ENCODE data around the gene GMDS. TPM values are rescaled to one million over a fixed set of nuclear protein-coding genes. Genes with fewer than 3 reads are reported as not detected.

Gene GMDS
- total and polyA plus RNA-seq, 2 of the 13 experiments (the other 11 are each of a cell fraction or from before 2014, with no cell fraction given) = 64.4 to 112 TPM

DNA sequence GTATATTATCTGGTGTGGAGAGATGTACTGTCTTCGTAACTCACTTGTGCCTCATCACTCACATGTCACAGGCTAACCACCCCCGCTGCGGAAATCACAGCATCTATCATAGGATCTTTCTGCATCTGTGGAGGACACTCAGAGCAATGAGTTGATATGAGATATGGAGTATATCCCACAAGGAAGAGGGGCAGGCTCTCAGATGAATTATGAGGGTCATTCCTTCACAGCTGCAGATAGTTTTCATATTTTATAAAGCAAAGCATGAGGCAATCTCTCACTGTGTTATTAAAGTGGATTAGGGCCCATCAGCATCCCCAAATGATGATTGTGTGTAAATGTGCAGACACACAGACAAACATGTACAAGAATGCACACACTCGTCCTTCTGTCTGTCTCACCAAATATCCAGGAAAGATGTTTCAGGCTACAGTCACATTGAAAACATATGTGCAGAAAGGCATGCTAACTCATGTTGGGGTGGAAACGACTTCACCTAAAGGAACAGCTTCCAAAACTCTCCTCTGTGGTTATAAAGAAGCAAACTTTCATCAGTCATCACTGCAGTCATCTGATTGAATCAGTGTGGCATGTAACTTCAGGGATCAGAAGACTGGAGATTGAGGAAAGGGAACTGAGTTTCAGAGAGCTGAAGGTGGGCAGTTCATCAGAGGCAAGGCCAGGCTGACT is 471.0 kb downstream of the GMDS start:
- ChIA-PET POLR2A (no interaction called here), CTCF (ENCODE audit: low intra/inter-chr PET ratio, low total read pairs) (no interaction called here)
- Histone ChIP-seq H3K9ac (ENCODE audit: insufficient read depth, low read depth, low read length) (no peak overlapping the region), H3K4me2 (ENCODE audit: low read depth, low read length) (no peak overlapping the region), H3K27ac (ENCODE audit: extremely low read length, insufficient read depth, low read length) (no peak overlapping the region), H2AFZ (ENCODE audit: low read length) (no peak overlapping the region), H3K79me2 (ENCODE audit: insufficient read depth, low read length) (no peaks in the 10 kb centered on the region), H3K4me3 (replicated peaks in 1 of 3; ENCODE audit: insufficient read depth in 1 of 3, low read depth in 2 of 3, low read length in 3 of 3) (no peak overlapping the region), H3K27me3 (ENCODE audit: control insufficient read depth in 1 of 2, insufficient read depth in 2 of 2, low read length in 2 of 2) (no peaks in the 10 kb centered on the region), H3K9me3 (ENCODE audit: low read length) (no peaks in the 10 kb centered on the region), H3K36me3 (replicated peaks in 1 of 2; ENCODE audit: control insufficient read depth in 1 of 2, insufficient read depth in 2 of 2, low read length in 2 of 2) (peaks cover 5 to 49% of the 10 kb centered on the region in 2 experiments; a peak in 4 of 5 replicates), H3K4me1 (ENCODE audit: insufficient read depth, low read length) (peaks cover 28% of the 10 kb centered on the region), H4K20me1 (ENCODE audit: insufficient read depth, low read length) (no peaks in the 10 kb centered on the region)
- DNase-seq (ENCODE audit: low spot score) (no peak), FAIRE-seq (no peak), ATAC-seq (no peak)
- intact Hi-C loops (cut with micrococcal nuclease; ENCODE audit: unreplicated experiment) = no loop called here
- no TSS peak for BruUV-seq (replicated peaks)
- in situ Hi-C loops (cut with HindIII; ENCODE audit: extremely low pct_ligation_motif_present, low pct_unique_long_range_greater_than_20kb) = no loop called here
- TF ChIP-seq FOSL1 (CRISPR knock-in tag; IDR thresholded peaks at IDR 0.05; ENCODE audit: borderline replicate concordance) (no peak), TARDBP (CRISPR knock-in tag; IDR thresholded peaks at IDR 0.05) (no peak), BRD4 (CRISPR knock-in tag; IDR thresholded peaks at IDR 0.05) (no peak), NR2F1 (CRISPR knock-in tag; IDR thresholded peaks at IDR 0.05) (no peak), SMARCE1 (IDR thresholded peaks at IDR 0.05; ENCODE audit: borderline replicate concordance) (no peak), FLYWCH1 (CRISPR knock-in tag; IDR thresholded peaks at IDR 0.05) (no peak), ZNF746 (CRISPR knock-in tag; IDR thresholded peaks at IDR 0.05) (no peak)
- 96% methylated on average over 5 of the region's 5 CpGs for WGBS (ENCODE audit: low lambda C conversion rate)

DNA sequence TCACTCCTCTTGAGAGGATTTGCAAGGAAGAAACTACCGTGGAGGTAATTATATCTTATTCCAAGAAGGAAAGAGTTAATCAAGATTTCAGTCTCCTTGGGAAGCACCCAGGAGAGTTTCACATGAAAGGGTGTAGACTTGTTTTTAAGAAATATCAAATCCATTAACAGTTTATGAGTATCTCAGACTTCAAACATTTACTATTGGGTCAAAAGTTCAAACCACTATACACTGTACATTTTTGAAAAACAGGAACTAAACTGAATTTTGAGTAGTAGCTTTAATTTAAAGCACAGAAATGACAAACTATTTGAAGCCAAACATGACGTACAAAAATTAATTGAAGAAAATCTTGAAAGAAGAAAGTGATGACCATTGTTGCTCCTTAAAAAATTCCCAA is 471.7 kb downstream of the GMDS start:
- DNase-seq (ENCODE audit: low spot score) (no peak), FAIRE-seq (no peak)
- POLR2A ChIA-PET = no interaction called here
- TF ChIP-seq ZNF589 (CRISPR knock-in tag; conservative IDR thresholded peaks at IDR 0.05) = no peak
- no peak for TF ChIP-seq SMAD3 (CRISPR knock-in tag; IDR thresholded peaks at IDR 0.05)
- no peak for TF ChIP-seq ZNF317 (CRISPR knock-in tag; IDR thresholded peaks at IDR 0.05)
- no peak for TF ChIP-seq POLR2G (IDR thresholded peaks at IDR 0.05; ENCODE audit: low read depth, low read length)
- TF ChIP-seq, protein P1, sequence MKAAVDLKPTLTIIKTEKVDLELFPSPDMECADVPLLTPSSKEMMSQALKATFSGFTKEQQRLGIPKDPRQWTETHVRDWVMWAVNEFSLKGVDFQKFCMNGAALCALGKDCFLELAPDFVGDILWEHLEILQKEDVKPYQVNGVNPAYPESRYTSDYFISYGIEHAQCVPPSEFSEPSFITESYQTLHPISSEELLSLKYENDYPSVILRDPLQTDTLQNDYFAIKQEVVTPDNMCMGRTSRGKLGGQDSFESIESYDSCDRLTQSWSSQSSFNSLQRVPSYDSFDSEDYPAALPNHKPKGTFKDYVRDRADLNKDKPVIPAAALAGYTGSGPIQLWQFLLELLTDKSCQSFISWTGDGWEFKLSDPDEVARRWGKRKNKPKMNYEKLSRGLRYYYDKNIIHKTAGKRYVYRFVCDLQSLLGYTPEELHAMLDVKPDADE (CRISPR knock-in tag; IDR thresholded peaks at IDR 0.05) = no peak
- TF ChIP-seq KMT2B (CRISPR knock-in tag; IDR thresholded peaks at IDR 0.05) = no peak
- TF ChIP-seq ZNF660 (CRISPR knock-in tag; IDR thresholded peaks at IDR 0.05; ENCODE audit: borderline replicate concordance, low read depth) = no peak
- no peak for TF ChIP-seq RNF2 (conservative IDR thresholded peaks at IDR 0.05; ENCODE audit: low read depth)
- TF ChIP-seq SRSF1 (optimal IDR thresholded peaks at IDR 0.05; ENCODE audit: low read depth, low read length) = no peak
- TF ChIP-seq POLR2AphosphoS5 (IDR thresholded peaks at IDR 0.05; ENCODE audit: low read depth, low read length) = no peak
- TF ChIP-seq, protein P2, sequence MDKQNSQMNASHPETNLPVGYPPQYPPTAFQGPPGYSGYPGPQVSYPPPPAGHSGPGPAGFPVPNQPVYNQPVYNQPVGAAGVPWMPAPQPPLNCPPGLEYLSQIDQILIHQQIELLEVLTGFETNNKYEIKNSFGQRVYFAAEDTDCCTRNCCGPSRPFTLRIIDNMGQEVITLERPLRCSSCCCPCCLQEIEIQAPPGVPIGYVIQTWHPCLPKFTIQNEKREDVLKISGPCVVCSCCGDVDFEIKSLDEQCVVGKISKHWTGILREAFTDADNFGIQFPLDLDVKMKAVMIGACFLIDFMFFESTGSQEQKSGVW (CRISPR knock-in tag; IDR thresholded peaks at IDR 0.05; ENCODE audit: borderline replicate concordance) = no peak
- no peak for TF ChIP-seq CENPT (CRISPR knock-in tag; IDR thresholded peaks at IDR 0.05; ENCODE audit: low read depth)

More for the DNA sequence above, 471.7 kb downstream of the GMDS start:
- H3K36me3 ChIP-seq (replicated peaks in 1 of 2; ENCODE audit: control insufficient read depth in 1 of 2, insufficient read depth in 2 of 2, low read length in 2 of 2) = peaks cover 5 to 43% of the 10 kb centered on the region in 2 experiments; a peak in 4 of 5 replicates
- no peak overlapping the region for H3K4me3 ChIP-seq (replicated peaks in 1 of 3; ENCODE audit: insufficient read depth in 1 of 3, low read depth in 2 of 3, low read length in 3 of 3)
- no TSS peak for BruUV-seq (replicated peaks)
- H3K4me2 ChIP-seq (ENCODE audit: low read depth, low read length) = no peak overlapping the region
- intact Hi-C loops (cut with micrococcal nuclease; ENCODE audit: unreplicated experiment) = no loop called here
- no peak for ATAC-seq
- CTCF ChIA-PET (ENCODE audit: low intra/inter-chr PET ratio, low total read pairs) = no interaction called here
- H4K20me1 ChIP-seq (ENCODE audit: insufficient read depth, low read length) = no peaks in the 10 kb centered on the region
- no peaks in the 10 kb centered on the region for H3K79me2 ChIP-seq (ENCODE audit: insufficient read depth, low read length)
- H3K27me3 ChIP-seq (ENCODE audit: control insufficient read depth in 1 of 2, insufficient read depth in 2 of 2, low read length in 2 of 2) = no peaks in the 10 kb centered on the region
- in situ Hi-C loops (cut with HindIII; ENCODE audit: extremely low pct_ligation_motif_present, low pct_unique_long_range_greater_than_20kb) = no loop called here
- no peak overlapping the region for H2AFZ ChIP-seq (ENCODE audit: low read length)
- 97% methylated on average over 2 of the region's 2 CpGs for WGBS (ENCODE audit: low lambda C conversion rate)
- peaks cover 28% of the 10 kb centered on the region for H3K4me1 ChIP-seq (ENCODE audit: insufficient read depth, low read length)
- no peaks in the 10 kb centered on the region for H3K9me3 ChIP-seq (ENCODE audit: low read length)
- H3K27ac ChIP-seq (ENCODE audit: extremely low read length, insufficient read depth, low read length) = no peak overlapping the region
- H3K9ac ChIP-seq (ENCODE audit: insufficient read depth, low read depth, low read length) = no peak overlapping the region
